CD4-positive, alpha-beta T cell treated with Interleukin-17A for 4 hours (primary cell): ENCODE data around the gene SEPTIN5.
"Not testable (repeated sequence)": the region's sequence is repeated elsewhere in the genome, so short reads cannot be mapped to it uniquely, and the experiment has no call there.

Experiments
- DNase-seq: peaks from one replicate; pipeline ENCODE4 v3.0.0-alpha.2; 2020; ENCODE audit warnings: mixed read lengths

The SEPTIN5 gene

GRCh38 chr22:19714312-19715187 is at the start of gene SEPTIN5:
Gene SEPTIN5, plus strand, starts transcription at chr22:19714503. Its CDS starts 86 bp downstream, at chr22:19714589.
- no peak for DNase-seq

GRCh38 chr22:19664951-19665783 is 49.1 kb upstream of the SEPTIN5 start:
- DNase-seq, result no peak

GRCh38 chr22:19665784-19666672 is 48.3 kb upstream of the SEPTIN5 start:
- DNase-seq, result no peak

DNA sequence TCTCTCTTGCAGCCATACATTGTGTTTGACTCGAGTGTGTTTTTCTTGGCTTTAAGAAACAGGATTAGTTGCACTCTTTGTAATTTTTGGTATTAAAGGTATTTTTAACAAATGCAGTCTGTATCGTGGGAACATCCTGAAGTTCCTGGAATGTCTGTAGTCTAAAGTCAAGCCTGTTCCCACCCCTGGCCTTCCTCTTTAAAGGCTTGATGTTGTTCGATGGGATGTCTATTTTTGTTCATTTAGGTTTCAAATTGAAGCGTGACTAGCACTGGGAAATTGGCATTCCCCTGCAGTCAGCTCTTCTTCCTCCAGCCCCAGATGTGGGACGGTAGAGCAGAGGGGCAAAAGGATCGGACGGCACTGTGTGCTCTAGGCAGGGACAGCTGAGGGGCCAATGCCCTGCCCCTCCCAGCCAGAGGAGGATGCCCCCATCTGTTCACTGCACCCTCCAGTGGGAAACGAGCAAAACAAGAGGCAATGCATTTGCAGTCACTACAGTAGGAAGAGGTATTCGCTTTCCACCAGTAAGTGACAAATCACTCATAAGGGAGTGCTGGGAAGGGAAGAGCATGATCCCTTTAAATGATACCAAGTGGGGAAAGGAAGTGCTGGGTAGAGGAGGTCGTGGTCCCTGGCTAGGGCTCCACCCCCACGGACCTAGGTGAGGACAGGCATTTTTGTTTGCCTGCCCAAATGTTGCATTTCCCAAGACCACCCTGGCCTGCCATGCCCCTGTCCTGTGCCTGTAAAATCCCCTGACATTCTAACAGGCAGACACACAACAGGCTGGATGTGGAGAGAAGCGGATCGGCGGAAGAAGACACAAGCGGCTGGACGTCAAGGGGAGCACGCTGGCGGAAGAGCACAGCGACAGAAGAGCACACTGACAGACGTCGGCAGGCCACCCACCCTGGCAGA is 47.4 kb upstream of the SEPTIN5 start:
- no peak for DNase-seq

- DNase-seq, result no peak
Measured at GRCh38 chr22:19667872-19668740, 46.2 kb upstream of the SEPTIN5 start.

- no peak for DNase-seq
Measured at GRCh38 chr22:19668748-19669147, 45.6 kb upstream of the SEPTIN5 start.

GRCh38 chr22:19669570-19669969 is 44.7 kb upstream of the SEPTIN5 start:
- DNase-seq, result no peak

GRCh38 chr22:19671316-19671715 is 43.0 kb upstream of the SEPTIN5 start:
- no peak for DNase-seq

DNA sequence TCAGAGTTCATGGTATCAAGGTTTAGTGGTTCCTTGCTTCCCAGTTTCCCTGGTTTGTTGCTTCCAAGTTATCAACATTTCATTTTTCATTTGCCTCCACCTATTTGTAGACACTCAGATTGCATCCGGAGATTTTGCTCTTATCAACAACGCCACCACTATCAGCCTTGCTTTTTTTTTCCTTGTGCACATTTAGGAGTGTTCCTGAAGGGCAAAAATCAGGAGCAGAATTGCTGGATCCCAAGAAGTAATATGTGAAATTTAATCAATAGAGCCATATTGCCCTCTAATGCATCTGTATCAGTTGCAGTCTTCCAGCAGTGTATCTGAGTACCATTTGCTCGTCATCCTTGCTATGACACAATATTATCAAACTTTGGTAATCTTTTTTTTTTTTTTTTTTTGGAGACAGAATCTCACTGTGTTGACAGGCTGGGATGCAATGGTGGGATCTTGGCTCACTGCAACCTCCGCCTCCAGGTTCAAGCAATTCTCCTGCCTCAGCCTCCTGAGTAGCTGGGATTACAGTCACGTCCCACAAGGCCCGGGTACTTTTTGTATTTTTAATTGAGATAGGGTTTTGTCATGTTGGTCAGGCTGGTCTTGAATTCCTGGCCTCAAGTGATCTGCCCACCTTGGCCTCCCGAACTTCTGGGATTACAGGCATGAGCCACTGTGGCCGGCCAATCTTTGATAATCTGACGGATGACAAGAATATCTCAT is 42.1 kb upstream of the SEPTIN5 start:
- no peak for DNase-seq

- no peak for DNase-seq
Measured at GRCh38 chr22:19673660-19674059, 40.6 kb upstream of the SEPTIN5 start.

GRCh38 chr22:19674129-19674928 is 40.0 kb upstream of the SEPTIN5 start:
- DNase-seq, result no peak

- DNase-seq, result no peak
Measured at GRCh38 chr22:19674929-19675253, 39.4 kb upstream of the SEPTIN5 start.

GRCh38 chr22:19675428-19675827 is 38.9 kb upstream of the SEPTIN5 start:
- DNase-seq, result no peak

- DNase-seq, result not testable (repeated sequence)
Measured at GRCh38 chr22:19676437-19676836, 37.9 kb upstream of the SEPTIN5 start.

GRCh38 chr22:19678949-19679521 is 35.3 kb upstream of the SEPTIN5 start:
- no peak for DNase-seq

DNA sequence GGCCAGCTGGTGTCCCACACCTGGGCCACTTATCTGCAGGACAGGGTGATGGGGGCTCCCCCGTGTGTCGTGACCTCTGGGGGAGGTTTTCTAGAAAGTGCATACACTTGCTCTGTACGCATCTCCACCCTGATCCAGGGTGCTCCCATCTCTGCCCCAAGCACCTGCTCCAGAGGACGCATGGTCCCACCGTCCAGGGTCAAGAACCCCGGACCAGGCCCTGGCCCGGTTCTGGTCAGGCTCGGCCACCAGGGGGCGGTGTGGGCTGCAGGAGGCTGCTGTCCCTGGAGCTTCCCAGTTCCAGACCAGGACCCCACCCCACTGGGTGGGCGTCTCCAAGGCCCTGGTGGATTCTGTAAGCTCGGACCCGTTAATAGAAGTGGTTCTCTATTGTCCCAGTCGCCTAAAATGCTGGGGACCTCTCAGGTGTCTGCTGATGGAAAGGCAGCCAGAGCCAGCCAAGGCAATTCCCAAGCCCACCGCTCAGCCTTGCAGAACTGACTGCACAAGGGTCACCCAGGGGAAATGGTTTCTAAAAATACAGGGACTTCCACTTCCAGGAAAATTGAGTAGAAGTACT is 34.7 kb upstream of the SEPTIN5 start:
- DNase-seq, result peak; percentile 72

- no peak for DNase-seq
Measured at GRCh38 chr22:19680287-19680881, 33.9 kb upstream of the SEPTIN5 start.
